BJ (cell line): Measurements from ENCODE around the gene SYNE1. TPM values are rescaled to one million over a fixed set of nuclear protein-coding genes. Genes with fewer than 3 reads are reported as not detected.

Source experiments
- CTCF ChIA-PET: fragments of 350-600 bp; formaldehyde crosslinking; extraction: SDS; loops from one replicate; lab custom pipeline; 2021; ENCODE audit warnings: antibody characterized with exemption, inconsistent platforms; lab: Yijun Ruan, JAX
- POLR2A ChIA-PET: fragments of 300-600 bp; sonication (Branson Sonifier 250); formaldehyde crosslinking; extraction: SDS; loops from one replicate; lab custom pipeline; 2021; ENCODE audit warnings: antibody characterized with exemption; lab: Charles Lee
- DNase-seq: peaks from one replicate; pipeline ENCODE4 v3.0.0-alpha.2; 2011; ENCODE audit warnings: low read depth
- H3K27me3 ChIP-seq: 2 replicates; pipeline ENCODE4 v1.6.0; 2011; ENCODE audit warnings: low read length; ENCODE audit not compliant: control insufficient read depth, insufficient read depth
- H3K36me3 ChIP-seq: 2 replicates; pipeline ENCODE4 v1.5.1; 2011; ENCODE audit warnings: low read length; ENCODE audit not compliant: control insufficient read depth, insufficient read depth
- H3K4me3 ChIP-seq: 2 replicates; pipeline ENCODE4 v1.5.1; 2011; ENCODE audit warnings: low read depth, mild to moderate bottlenecking, control low read depth, low read length
- CTCF ChIP-seq: IDR thresholded peaks from 2 replicates; pipeline ENCODE4 v1.5.1; 2011; ENCODE audit warnings: low read depth, mild to moderate bottlenecking, control low read depth, inconsistent platforms, low read length, moderate library complexity; ENCODE audit not compliant: insufficient read depth
- polyA plus RNA-seq: library from polyadenylated mRNA; depleted of rRNA; stranded (reverse); fragments of >200 nt; gene quantifications from 2 replicates; pipeline ENCODE4 v1.2.3, GENCODE V29; 2011

Gene SYNE1
- polyA plus RNA-seq, 1 experiment: 44.2 TPM

- CTCF ChIA-PET: interaction anchor here (1.3 to 1.6 kb wide), 2 partner anchors 42 to 80 kb away, joined by 3 read pairs; no protein-coding TSS in a partner anchor
- H3K27me3 ChIP-seq: no peaks in the 10 kb centered on the region
- peak; percentile 63 for DNase-seq
- peak overlapping the region; percentile 52 for H3K4me3 ChIP-seq
- POLR2A ChIA-PET: interaction anchor here (0.5 to 0.7 kb wide), 5 partner anchors 11 to 975 kb away, joined by 3 to 6 read pairs (median 3); no protein-coding TSS in a partner anchor
- H3K36me3 ChIP-seq: 0 out of 2 replicates have a peak, but pooled peaks cover 2% of the 10 kb centered on the region
- TF ChIP-seq CTCF: no peak
These were observed 256.8 kb downstream of the SYNE1 start for GRCh38 chr6:152380351-152380767.

GRCh38 chr6:152379423-152379822 lies 257.7 kb downstream of the SYNE1 start:
- 0 out of 2 replicates have a peak, but pooled peaks cover 2% of the 10 kb centered on the region for H3K36me3 ChIP-seq
- DNase-seq: no peak
- no peak for TF ChIP-seq CTCF
- CTCF ChIA-PET: interaction anchor here (0.9 to 1.6 kb wide), 3 partner anchors 14 to 79 kb away, joined by 3 read pairs; no protein-coding TSS in a partner anchor
- H3K4me3 ChIP-seq: peak overlapping the region; percentile 52
- H3K27me3 ChIP-seq: no peaks in the 10 kb centered on the region
- POLR2A ChIA-PET: no interaction called here

- peak overlapping the region; percentile 21 for H3K4me3 ChIP-seq
- TF ChIP-seq CTCF: no peak
These were observed 259.0 kb downstream of the SYNE1 start for GRCh38 chr6:152378169-152378568.

GRCh38 chr6:152375197-152375596 lies 262.0 kb downstream of the SYNE1 start:
- Histone ChIP-seq H3K4me3 (no peak overlapping the region), H3K36me3 (peaks cover 6% of the 10 kb centered on the region), H3K27me3 (no peaks in the 10 kb centered on the region)
- DNase-seq: no peak
- no peak for TF ChIP-seq CTCF
- CTCF ChIA-PET: no interaction called here
- POLR2A ChIA-PET: no interaction called here

More at GRCh38 chr6:152378169-152378568, 259.0 kb downstream of the SYNE1 start:
- Histone ChIP-seq H3K27me3 (no peaks in the 10 kb centered on the region), H3K36me3 (peaks cover 4% of the 10 kb centered on the region; the same call in 1 of the 2 replicates)
- ChIA-PET CTCF (interaction anchor here (0.8 to 1.3 kb wide), 5 partner anchors 14 to 107 kb away, joined by 3 to 5 read pairs (median 3); no protein-coding TSS in a partner anchor), POLR2A (no interaction called here)
- DNase-seq: peak; percentile 24

GRCh38 chr6:152372945-152373344 lies 264.2 kb downstream of the SYNE1 start:
- CTCF ChIA-PET: interaction anchor here (1.3 to 1.5 kb wide), 2 partner anchors 11 to 35 kb away, joined by 3 to 5 read pairs; no protein-coding TSS in a partner anchor
- DNase-seq: no peak
- Histone ChIP-seq H3K27me3 (no peaks in the 10 kb centered on the region), H3K4me3 (no peak overlapping the region), H3K36me3 (peaks cover 9% of the 10 kb centered on the region)
- POLR2A ChIA-PET: no interaction called here
- TF ChIP-seq CTCF: no peak
